Left ventricle myocardium superior (tissue), 1 donor: ENCODE measurements around the gene SDK2. TPM values are rescaled to one million over a fixed set of nuclear protein-coding genes. Genes with fewer than 3 reads are reported as not detected.

Experiments
- ATAC-seq: fragments of 200-7000 bp; cut with Tn5 transposase; one replicate; pipeline ENCODE4 v1.9.1; 2020; ENCODE audit warnings: mild to moderate bottlenecking, moderate library complexity
- DNase-seq: peaks from one replicate; pipeline ENCODE4 v3.0.0-alpha.2; 2020
- intact Hi-C: fragments of 100-400 bp; cut with micrococcal nuclease; formaldehyde crosslinking; loops from one replicate; pipeline ENCODE4 v1.11.0; 2022
- total RNA-seq: library from RNA; stranded (reverse); fragmentation: NEBNext Ultra II Directional; extraction: Animal tissue kit (Norgen Biotek cat#: 25700); gene quantifications from one replicate; pipeline ENCODE4 v1.2.1, GENCODE V29; 2021
- donor health status: DM: no; HTN: yes; CAD: no; lungs with severe emphysema.

Gene SDK2
- total RNA-seq, 1 donor from 2014 or later: 1.5 TPM

DNA sequence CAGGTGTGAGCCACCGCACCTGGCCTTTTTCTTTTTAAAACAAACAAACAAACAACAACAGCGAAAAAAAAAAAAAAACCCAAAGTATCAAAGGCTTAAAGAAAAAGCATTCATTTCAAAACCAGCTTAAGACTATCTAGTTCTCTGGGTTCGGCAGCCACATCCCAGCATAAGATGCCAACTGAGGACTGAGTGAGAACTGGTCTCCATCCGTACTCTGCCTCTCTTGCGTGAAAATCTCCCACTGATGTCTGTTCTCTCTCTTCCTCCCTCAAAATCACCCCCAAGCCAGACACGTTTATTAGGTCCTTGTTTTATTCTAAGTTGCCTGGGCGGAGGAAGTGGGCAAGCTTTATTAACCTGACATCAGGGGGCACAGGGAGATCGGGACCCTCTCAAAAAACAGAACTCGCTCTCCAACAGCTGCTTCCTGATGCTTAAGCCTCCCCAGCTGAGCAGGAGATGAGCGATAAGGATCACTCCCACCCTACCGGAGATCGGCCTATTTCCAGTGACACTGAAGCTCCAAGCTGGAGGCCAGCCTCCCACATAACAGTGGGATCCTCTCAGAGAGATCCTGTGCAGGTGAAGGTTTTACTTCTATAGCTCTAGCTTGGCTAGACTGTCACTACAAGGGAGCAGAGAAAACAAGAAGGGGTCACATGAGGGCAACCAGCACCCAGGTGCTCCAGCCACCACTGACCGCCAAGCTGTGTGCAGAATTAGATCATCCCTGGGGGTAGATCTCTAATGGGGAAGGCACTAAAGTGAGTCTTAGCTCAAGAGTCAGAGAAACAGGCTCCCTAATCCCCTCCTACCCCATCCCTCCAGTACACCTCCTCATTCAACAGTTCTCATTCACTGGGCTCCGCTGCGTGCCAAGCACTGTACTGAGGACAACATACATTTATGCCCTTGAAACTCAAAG lies 346.0 kb downstream of the SDK2 start:
- DNase-seq (no peak), ATAC-seq (peak; percentile 41)
- intact Hi-C loops: no loop called here

- peak; percentile 55 for ATAC-seq
- intact Hi-C loops: no loop called here
- peak; percentile 66 for DNase-seq
Observed at GRCh38 chr17:73293480-73293911, 350.7 kb downstream of the SDK2 start.

GRCh38 chr17:73293031-73293430 lies 351.2 kb downstream of the SDK2 start:
- intact Hi-C loops: no loop called here
- DNase-seq: no peak
- ATAC-seq: no peak

- peak; percentile 85 for DNase-seq
- ATAC-seq: peak; percentile 71
- intact Hi-C loops: no loop called here
Observed at GRCh38 chr17:73292031-73292531, 352.2 kb downstream of the SDK2 start.

DNA sequence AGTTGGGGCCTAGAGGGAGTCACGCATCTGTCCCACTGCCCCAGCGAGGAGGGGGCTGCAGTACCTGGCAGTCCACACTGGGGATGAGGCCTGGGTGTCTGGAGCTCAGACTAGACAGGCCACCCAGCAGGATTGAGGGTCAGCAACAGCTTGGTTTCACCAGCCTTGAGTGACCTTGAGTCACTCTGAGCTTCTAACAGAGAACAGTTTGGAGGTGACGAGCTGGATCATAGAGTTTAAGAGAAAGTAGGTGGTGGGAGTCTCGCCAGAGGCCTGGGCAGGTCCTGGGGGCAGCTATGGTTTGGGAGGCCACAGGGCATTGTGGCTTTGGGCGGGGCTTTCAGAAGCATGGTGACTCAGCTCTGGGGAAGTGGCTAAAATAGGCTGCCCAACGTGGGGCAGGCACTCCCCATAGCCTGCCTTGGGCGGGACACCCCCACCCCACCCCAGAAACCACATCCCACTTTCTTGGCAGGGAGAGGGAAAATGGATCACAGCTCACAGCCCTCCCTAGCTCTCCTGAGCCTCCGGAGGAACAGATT lies 352.9 kb downstream of the SDK2 start:
- DNase-seq: peak; percentile 68
- intact Hi-C loops: no loop called here
- ATAC-seq: peak; percentile 25

DNA sequence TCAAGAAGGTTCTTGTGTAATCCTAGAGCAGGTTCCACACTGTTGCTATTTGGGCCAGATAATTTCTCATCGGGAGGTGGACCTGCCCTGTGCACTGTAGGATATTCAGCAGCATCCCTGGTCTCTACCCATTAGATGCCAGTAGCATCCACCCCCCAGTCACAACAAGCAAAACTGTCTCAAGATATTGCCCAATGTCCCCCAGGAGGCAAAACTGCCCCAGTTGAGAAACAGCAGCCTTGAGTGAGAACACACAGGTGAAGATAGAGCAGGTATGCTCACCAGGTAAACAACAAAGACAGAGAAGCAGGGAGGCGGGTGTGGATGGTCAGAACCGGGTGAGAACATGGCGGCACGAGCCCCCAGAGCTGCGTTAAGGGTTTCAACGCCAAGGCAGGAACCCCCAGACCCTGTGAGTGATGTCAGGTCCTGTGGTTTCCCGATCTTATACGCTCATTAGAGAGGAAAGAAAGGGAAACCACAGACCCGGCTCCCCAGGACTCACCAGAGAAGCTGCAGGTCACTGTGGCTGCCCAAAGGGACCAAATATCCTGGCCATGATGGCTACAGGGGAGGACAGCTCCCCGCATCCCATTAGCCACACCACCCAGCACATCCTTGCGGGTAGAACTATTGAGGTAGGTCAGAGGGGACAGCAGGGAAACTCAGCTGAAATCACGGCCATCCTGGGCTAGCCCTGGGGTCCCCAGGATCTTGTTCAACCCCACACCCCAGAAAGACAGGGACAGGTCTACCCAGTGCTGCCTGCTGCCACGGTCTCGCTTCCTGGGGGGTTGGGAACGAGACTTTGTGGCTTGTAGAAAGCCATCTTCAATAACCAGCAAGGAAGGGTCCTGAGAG lies 353.6 kb downstream of the SDK2 start:
- intact Hi-C loops: no loop called here
- no peak for DNase-seq
- ATAC-seq: no peak

- intact Hi-C loops: no loop called here
- DNase-seq (no peak), ATAC-seq (no peak)
Observed at GRCh38 chr17:73289549-73290254, 354.5 kb downstream of the SDK2 start.

DNA sequence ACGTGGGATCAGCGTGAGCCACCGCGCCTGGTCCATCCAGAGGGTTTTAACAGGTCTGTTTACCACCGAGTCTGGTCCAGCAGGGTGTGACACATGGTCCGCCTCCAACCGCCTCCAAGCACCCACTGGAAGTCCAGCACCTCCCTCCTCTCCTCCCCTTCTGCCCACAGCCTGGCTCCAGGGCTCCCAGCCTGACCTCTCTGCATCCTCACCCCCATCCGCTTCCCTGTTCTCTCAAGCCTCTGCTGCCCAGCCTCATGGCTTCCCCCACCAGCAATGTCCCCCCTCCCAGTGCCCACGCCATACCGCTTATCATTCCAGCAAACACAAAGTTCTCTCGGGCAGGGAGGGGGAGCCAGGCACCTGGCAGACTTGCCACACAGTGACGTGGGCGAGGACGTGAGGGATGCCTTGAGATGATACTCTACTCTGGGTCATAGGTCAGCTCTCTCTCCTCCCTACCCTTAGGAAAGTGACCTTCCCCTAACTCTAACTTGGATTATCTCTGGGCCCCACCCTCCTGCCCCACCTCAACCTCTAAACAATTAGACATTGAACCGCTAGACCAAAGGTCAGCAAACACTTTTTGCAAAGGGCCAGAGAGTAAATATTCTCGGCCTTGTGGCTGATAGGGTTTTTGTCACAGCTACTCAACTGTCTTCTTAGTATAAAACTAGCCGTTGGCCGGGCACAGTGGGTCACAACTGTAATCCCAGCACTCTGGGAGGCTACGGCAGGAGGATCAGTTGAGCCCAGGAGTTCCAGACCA lies 355.5 kb downstream of the SDK2 start:
- DNase-seq (peak; percentile 84), ATAC-seq (peak; percentile 70)
- intact Hi-C loops: no loop called here

DNA sequence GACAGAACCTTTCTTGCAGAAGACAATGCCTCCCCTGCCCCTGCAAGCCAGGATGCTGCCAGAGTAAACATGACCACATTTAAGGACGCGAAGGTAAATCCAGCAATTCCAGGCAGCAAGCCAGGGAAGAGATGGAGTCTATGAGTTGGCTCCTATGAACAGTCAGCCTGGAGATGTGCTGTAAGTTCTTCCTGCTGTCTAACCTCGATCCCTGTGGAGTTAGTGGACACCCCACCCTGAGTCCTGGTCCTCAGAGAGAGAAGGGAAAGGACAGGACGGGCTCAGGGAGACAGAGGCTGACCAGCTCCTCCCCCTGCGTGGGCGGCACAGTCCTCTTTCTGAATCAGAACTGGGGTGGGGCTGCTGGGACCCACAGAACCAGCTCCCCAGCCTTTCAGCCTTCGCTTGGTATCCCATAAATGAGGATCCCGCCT lies 357.4 kb downstream of the SDK2 start:
- intact Hi-C loops: no loop called here
- ATAC-seq (no peak), DNase-seq (no peak)

DNA sequence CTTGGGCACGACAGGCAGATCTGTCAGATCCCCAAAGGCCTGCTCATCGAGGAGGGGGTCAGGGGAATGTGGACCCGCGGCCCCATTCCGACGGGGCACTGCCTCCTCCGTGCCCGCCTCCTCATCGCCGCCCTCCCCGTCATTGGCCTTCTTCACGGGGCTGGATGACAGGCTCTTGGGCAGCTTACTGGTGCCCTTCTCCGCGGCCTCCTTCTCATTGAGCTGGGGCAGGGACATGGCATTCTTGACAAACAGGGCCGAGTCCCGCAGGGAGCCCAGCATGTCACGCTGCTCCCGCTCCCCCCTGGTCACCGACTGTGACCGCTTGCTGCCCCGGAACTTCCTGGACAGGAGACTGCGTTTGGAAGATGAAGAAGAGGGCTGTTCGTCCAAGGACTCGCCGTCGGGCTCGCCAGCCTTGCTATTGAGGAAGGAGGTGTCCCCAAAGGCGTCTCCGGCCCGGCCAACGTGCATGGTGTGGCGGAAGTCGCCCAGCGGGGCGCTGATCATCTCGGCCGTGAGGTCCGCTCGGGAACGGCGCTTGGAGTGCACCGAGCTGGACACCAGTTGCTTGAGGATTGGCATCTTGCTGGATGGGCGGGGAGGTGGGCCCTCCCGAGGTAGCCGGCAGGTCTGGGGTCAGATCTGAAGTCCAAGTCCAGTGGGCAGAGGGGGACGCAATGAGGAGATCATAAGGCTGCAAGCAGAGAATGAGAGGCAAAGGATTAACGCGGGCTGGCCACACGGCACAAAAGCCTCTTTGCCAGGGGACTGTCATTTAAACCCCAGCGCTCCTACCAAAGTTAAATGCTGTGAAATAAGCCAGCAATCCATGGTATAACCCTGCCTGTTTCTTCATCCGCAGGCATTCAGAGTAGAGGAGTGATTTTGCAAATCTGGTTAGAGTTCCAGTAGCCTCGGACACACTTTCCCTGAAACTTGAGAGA lies 358.1 kb downstream of the SDK2 start:
- no peak for DNase-seq
- no peak for ATAC-seq
- intact Hi-C loops: no loop called here

- intact Hi-C loops: no loop called here
- ATAC-seq: no peak
- no peak for DNase-seq
Observed at GRCh38 chr17:73285603-73285908, 358.7 kb downstream of the SDK2 start.

- DNase-seq (no peak), ATAC-seq (no peak)
- intact Hi-C loops: no loop called here
Observed at GRCh38 chr17:73284906-73285602, 359.2 kb downstream of the SDK2 start.
